Measurements from ENCODE around the gene R3HCC1L.
"Not testable (repeated sequence)": the region's sequence is repeated elsewhere in the genome, so short reads cannot be mapped to it uniquely, and the experiment has no call there.

The R3HCC1L gene

DNA sequence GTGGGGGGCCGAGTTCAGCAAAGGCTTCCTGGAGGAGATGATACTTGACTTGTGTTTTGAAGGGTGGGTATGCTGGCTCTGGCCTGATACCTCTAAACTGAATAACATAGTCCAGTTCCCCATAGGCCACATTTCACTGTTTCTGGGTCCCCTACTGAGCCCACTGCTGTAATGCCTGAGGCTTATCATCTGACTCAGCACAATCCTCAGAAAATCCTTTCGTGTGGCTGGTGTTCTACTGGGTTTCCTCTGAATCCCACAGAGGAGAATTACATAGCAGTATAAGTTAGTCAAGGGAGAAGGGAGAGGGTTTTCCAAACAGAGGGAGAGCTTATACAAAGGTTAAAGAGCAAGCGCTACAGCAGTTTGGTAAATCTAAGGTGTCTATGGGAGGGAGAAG, 2.8 kb upstream of the R3HCC1L start:
- no peak for DNase-seq (ENCODE audit: low read depth in 2 of 2)

- DNase-seq (ENCODE audit: low read depth in 2 of 2) = not testable (repeated sequence)
These were observed 1.2 kb upstream of the R3HCC1L start for GRCh38 chr10:98133075-98133752.

GRCh38 chr10:98134117-98134430, 383 bp upstream of the R3HCC1L start:
- DNase-seq (ENCODE audit: low read depth in 2 of 2) = no peak

GRCh38 chr10:98135222-98135899, 904 bp downstream of the R3HCC1L start:
- no peak for DNase-seq (ENCODE audit: low read depth in 2 of 2)

DNA sequence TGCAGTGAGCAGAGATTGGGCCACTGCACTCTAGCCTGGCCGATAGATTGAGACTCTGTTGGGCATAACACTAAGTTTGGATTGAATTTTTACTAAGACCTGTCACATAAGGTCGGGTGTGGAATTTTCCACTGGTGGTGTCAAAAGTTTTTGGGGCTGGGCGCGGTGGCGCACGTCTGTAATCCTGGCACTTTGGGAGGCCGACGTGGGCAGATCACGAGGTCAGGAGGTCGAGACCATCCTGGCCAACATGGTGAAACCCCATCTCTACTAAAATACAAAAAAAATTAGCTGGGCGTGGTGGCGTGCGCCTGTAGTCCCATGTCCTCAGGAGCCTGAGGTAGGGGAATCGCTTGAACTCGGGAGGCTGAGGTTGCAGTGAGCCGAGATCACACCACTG, 2.3 kb downstream of the R3HCC1L start:
- not testable (repeated sequence) for DNase-seq (ENCODE audit: low read depth in 2 of 2)

DNA sequence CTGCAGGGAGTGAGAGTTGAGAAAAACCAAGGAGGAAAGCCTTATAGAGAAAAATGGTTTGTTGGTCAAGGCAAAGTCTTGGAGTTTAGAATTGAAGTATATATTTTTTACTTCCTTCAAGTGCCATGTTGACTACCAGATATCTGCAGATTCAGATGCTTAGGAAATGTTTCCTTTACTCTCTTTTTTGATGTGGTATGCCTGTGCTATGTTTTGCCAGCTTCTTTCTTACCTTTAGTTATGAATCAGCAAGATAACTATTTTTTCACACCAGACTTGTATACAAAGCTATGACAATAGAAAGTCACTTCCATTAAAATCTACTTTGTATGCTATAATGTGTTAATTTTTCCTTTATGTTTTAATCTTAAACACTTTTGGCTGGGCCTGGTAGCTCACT, 3.6 kb downstream of the R3HCC1L start:
- DNase-seq (ENCODE audit: low read depth in 2 of 2) = peak in 1 of 2 donors; percentile 5

GRCh38 chr10:98139431-98139830, 5.0 kb downstream of the R3HCC1L start:
- no peak for DNase-seq (ENCODE audit: low read depth in 2 of 2)

DNA sequence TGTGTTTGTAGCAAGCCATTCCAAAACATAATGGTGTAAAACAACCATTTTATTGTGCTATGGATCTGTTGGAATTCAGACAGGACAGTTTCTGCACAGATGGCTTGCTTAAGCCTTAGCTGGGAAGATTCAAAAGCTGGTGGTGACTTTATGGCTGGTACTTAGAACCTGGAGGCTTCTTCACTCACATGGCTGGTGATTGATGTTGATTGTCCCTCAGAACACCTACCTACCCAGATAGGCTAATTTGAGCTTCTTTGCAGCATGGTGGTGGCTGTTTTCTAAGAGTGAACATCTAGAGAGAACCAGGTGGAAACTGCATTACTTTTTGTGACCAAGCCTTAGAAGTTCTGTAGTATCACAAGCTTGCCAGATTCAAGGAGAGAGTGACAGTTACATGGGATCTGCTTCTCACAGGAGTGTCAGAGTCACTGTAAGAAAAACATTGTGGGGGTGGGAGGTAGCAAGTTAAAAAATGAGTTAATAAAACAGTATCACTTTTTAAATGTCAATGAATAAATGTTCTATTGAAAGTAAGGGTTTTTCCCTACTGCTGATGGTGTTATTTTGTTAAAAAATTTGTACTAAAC, 7.1 kb downstream of the R3HCC1L start:
- DNase-seq (ENCODE audit: low read depth in 2 of 2) = no peak

DNA sequence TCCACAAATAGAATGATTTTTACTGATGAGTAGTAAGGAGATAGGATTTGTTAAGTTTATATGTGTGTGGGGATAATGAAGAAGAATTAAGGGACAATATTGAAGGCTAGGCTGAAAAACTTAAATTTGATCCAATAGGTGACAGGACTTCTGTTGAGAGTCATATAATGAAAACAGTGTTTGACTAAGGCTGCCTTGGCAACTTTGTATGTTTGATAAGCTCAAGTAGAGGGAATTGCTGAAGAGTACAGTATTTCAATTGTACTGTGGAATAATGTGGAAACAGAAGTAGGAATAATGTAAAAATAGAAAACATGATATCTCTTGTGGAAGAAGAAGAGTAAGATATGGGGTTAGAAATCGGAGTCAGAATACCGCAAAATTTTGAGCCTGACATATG, 10.5 kb downstream of the R3HCC1L start:
- no peak for DNase-seq (ENCODE audit: low read depth in 2 of 2)

DNA sequence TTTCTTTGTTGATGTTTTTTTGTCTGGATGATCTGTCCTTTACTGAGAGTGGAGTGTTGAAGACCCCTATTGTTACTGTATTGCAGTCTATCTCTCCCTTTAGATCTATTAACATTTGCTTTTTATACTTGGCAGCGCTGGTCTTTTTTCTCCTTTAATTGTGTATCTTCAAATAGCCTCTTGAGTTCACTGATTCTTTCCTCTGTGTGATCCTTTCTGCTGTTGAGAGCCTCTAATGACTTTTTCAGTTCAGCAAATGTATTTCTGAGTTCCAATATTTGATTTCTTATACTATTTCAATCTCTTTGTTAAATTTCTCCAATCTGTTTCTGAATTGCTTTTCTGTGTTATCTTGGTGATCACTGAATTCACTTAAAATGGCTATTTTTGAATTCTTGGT, 15.4 kb downstream of the R3HCC1L start:
- no peak for DNase-seq (ENCODE audit: low read depth in 2 of 2)

DNA sequence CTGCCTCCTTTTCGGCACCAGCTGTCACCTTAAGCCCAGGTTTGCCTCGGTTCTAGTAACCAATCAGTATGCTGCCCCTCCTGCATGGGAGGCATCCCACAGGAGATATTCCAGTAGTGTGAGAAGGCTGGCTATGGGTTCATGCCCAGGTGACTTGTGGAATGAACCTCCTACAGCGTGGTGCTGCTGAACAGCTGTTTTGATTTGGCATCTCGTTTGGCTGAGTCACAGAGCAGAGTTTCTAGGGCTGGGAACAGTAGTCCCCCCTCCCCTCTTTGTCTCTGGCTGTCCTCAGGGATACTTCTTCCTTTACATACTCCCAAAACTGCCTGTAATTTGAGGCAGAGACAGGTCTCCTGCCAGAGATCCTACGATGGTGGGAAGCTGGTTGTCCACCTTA, 16.1 kb downstream of the R3HCC1L start:
- no peak for DNase-seq (ENCODE audit: low read depth in 2 of 2)

DNA sequence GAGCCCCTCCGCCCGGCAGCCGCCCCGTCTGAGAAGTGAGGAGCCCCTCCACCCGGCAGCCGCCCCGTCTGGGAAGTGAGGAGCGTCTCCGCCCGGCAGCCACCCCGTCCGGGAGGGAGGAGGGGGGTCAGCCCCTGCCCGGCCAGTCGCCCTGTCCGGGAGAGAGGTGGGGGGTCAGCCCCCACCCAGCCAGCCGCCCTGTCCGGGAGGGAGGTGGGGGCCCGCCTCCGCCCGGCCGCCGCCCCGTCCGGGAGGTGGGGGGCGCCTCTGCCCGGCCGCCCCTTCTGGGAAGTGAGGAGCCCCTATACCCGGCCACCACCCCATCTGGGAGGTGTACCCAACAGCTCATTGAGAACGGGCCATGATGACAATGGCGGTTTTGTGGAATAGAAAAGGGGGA, 18.3 kb downstream of the R3HCC1L start:
- not testable (repeated sequence) for DNase-seq (ENCODE audit: low read depth in 2 of 2)

DNA sequence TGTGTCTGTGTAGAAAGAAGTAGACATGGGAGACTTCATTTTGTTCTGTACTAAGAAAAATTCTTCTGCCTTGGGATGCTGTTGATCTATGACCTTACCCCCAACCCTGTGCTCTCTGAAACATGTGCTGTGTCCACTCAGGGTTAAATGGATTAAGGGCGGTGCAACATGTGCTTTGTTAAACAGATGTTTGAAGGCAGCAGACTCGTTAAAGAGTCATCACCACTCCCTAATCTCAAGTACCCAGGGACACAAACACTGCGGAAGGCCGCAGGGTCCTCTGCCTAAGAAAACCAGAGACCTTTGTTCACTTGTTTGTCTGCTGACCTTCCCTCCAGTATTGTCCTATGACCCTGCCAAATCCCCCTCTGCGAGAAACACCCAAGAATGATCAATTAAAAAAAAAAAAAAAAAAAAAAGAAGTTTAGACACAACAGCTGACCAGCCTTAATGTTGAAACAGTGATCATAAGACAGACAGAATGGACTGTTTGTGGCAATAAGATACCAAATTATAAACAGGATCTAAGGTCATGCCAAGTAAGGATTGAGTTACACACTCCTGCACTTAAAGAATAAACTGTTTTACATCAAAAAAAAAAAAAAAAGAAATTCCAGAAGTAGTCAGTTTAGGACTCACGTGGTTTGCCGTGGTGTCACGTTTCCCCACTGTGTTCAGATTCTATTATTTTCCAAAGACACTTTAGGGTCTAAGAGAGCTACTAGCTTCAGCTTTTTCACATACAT, 18.9 kb downstream of the R3HCC1L start:
- DNase-seq (ENCODE audit: low read depth in 2 of 2) = not testable (repeated sequence)

DNA sequence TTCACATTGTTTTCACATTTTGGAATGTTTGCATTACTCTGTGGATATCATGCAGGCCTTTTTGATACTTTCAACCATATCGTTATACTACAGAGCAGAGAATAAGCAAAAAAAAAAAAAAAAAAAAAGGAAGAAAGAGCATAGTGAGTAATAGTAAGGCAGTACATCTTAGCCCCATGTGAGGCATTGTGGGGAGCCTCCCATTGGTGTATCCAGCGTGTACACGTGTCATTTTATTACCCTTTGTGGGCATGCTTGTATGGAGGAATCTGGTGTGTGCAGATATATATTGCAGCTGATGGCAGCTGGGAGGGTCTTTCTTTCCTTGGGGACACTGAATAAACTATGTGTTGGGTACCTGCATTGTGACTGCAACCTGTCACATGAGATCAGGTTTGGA, 19.6 kb downstream of the R3HCC1L start:
- no peak for DNase-seq (ENCODE audit: low read depth in 2 of 2)

DNA sequence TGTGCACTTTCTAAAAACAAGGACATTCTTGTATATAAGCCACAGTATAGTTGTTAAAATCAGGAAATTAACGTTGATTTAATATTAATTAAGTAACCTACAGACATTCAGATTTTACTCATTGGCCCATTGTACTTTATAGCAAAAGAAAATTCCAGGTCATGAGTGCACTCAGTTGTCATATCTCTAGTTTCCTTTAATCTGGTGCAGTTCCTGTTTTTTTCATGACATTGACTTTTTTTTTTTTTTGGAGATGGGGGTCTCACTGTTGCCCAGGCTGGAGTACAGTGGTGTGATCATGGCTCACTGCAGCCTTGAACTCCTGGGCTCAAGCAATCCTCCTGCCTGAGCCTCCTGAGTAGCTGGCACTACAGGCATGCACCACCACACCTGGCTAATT, 24.1 kb downstream of the R3HCC1L start:
- DNase-seq (ENCODE audit: low read depth in 2 of 2) = no peak

GRCh38 chr10:98163941-98164340, 29.5 kb downstream of the R3HCC1L start:
- DNase-seq (ENCODE audit: low read depth in 2 of 2) = no peak

GRCh38 chr10:98167191-98167590, 32.7 kb downstream of the R3HCC1L start:
- DNase-seq (ENCODE audit: low read depth in 2 of 2) = no peak

DNA sequence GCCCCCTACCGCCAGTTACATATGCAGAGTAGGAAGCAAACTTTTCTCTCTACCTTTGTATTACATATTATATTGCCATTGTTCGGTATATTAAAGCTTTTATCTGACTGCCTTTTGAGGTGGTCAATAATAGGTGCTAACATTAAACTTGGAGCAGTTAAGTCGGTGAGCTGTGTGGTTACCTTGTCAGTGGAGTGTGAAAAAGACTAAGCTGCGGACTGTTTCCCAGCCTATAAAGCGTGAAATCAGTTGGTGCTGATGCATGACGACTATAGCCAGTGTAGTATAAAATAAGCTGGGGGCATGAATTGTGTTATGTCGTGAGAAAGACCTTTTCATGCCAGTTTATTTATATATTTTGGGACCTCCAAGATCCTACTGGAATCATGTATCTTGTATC, 33.7 kb downstream of the R3HCC1L start:
- DNase-seq (ENCODE audit: low read depth in 2 of 2) = no peak

DNA sequence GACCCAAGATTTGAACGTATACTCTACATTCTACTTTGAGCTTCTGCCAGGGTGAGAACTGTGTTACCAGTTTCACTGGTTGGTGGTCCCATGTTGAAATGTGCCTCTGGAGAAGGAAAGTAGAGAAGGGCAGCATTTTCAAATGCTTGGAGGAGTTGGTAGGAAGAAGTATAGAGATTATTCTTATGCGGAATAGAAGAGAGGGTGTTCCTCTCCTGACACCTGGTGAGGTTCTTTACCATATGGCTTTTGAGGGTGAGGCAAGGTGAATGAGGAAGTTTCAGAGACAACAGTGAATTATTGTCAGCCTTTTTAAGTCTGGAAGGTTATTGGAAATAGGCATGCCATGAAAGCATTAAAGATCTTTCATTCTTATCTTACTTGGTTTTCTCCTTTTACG, 34.3 kb downstream of the R3HCC1L start:
- DNase-seq (ENCODE audit: low read depth in 2 of 2) = no peak

- no peak for DNase-seq (ENCODE audit: low read depth in 2 of 2)
These were observed 34.9 kb downstream of the R3HCC1L start for GRCh38 chr10:98169379-98169778.

DNA sequence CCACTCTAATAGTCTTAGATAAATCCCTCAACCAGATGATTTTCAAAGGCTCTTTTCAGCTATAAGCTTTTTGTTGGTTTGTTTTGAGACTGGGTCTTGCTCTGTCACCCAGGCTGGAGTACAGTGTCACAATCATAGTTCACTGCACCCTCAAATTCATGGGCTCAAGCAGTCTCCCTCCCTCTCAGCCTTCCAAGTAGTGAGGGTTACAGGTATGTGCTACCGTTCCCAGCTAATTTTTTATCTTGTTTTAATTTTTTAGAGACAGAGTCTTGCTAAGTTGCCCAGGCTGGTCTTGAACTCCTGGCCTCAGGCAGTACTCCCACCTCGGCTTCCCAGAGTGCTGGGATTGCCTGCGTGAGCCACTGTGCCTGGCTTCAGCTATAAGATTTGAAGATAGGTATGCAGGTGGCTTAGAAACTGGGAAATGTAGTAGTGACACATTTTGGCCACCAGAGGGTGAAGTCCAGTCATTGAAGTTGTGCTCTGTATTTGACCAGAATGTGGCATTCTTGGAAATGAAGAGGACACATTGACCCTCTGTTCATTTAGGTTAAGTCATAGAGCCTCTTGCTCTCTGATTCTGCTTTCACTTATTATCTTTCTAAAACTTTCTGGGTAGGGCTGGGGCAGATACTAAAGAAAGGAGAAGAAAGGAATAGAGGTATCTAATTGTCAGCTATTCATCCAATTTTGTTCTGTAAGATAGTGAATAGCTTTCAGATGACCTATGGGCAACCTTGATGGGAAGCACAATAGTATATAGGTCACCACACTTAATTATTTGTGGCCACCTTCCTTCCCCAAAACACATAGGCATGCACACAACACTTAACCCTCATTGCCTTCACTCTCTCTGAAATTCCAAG, 36.0 kb downstream of the R3HCC1L start:
- DNase-seq (ENCODE audit: low read depth in 2 of 2) = peak in 1 of 2 donors; percentile 15

DNA sequence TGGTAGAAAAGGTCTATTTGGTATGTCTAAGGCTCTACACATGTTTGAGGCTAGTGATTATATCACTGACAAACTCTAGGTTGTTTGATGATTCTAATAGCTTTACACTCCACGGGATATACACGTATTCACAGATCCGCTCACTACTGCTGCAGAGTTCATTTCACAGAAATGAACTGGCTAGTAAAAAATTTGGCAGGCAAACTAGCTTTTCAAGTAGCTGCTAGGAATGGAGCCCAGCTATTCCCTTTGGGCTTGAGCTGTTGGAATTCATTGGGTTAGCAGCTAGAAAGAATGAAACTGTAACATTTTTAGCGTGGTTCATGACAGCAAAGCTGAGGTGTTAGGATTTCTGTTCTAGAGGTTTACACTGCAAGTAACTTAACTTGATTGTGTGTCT, 37.6 kb downstream of the R3HCC1L start:
- no peak for DNase-seq (ENCODE audit: low read depth in 2 of 2)

Data from stimulated activated CD4-positive, alpha-beta T cell treated with anti-CD3 and anti-CD28 coated beads, Interleukin-1b, Interleukin-23, amount 100 ng/mL, for 4 hours (primary cell).